Measurements from ENCODE around the gene ZNF71.

Gene ZNF71

GRCh38 chr19:56663931-56664500, 68.9 kb downstream of the ZNF71 start:
- TF ChIP-seq CTCF (IDR thresholded peaks at IDR 0.05; ENCODE audit: insufficient read depth, low read length, poor library complexity, severe bottlenecking): no peak
- Histone ChIP-seq H3K4me3 (replicated peaks; ENCODE audit: low read depth, low read length) (no peak overlapping the region), H3K27me3 (replicated peaks; ENCODE audit: control insufficient read depth, insufficient read depth, low read length) (no peaks in the 10 kb centered on the region), H3K36me3 (ENCODE audit: control insufficient read depth, insufficient read depth, low read length) (no peaks in the 10 kb centered on the region)
- DNase-seq (ENCODE audit: extremely low read depth, insufficient read length): no peak

- TF ChIP-seq CTCF (IDR thresholded peaks at IDR 0.05; ENCODE audit: insufficient read depth, low read length, poor library complexity, severe bottlenecking): no peak
- no peak for DNase-seq (ENCODE audit: extremely low read depth, insufficient read length)
- no peaks in the 10 kb centered on the region for H3K36me3 ChIP-seq (ENCODE audit: control insufficient read depth, insufficient read depth, low read length)
- no peak overlapping the region for H3K4me3 ChIP-seq (replicated peaks; ENCODE audit: low read depth, low read length)
- no peaks in the 10 kb centered on the region for H3K27me3 ChIP-seq (replicated peaks; ENCODE audit: control insufficient read depth, insufficient read depth, low read length)
These were observed 69.4 kb downstream of the ZNF71 start for GRCh38 chr19:56664511-56664910.

GRCh38 chr19:56667311-56667870, 72.3 kb downstream of the ZNF71 start:
- no peak for TF ChIP-seq CTCF (IDR thresholded peaks at IDR 0.05; ENCODE audit: insufficient read depth, low read length, poor library complexity, severe bottlenecking)
- Histone ChIP-seq H3K27me3 (replicated peaks; ENCODE audit: control insufficient read depth, insufficient read depth, low read length) (no peaks in the 10 kb centered on the region), H3K36me3 (ENCODE audit: control insufficient read depth, insufficient read depth, low read length) (no peaks in the 10 kb centered on the region), H3K4me3 (replicated peaks; ENCODE audit: low read depth, low read length) (no peak overlapping the region)
- no peak for DNase-seq (ENCODE audit: extremely low read depth, insufficient read length)

- no peaks in the 10 kb centered on the region for H3K27me3 ChIP-seq (replicated peaks; ENCODE audit: control insufficient read depth, insufficient read depth, low read length)
- DNase-seq (ENCODE audit: extremely low read depth, insufficient read length): no peak
- no peaks in the 10 kb centered on the region for H3K36me3 ChIP-seq (ENCODE audit: control insufficient read depth, insufficient read depth, low read length)
- no peak overlapping the region for H3K4me3 ChIP-seq (replicated peaks; ENCODE audit: low read depth, low read length)
- TF ChIP-seq CTCF (IDR thresholded peaks at IDR 0.05; ENCODE audit: insufficient read depth, low read length, poor library complexity, severe bottlenecking): no peak
These were observed 73.6 kb downstream of the ZNF71 start for GRCh38 chr19:56668676-56669075.

GRCh38 chr19:56670401-56670960, 75.4 kb downstream of the ZNF71 start:
- TF ChIP-seq CTCF (IDR thresholded peaks at IDR 0.05; ENCODE audit: insufficient read depth, low read length, poor library complexity, severe bottlenecking): no peak
- H3K4me3 ChIP-seq (replicated peaks; ENCODE audit: low read depth, low read length): no peak overlapping the region
- no peak for DNase-seq (ENCODE audit: extremely low read depth, insufficient read length)

More at GRCh38 chr19:56670401-56670960, 75.4 kb downstream of the ZNF71 start:
- Histone ChIP-seq H3K27me3 (replicated peaks; ENCODE audit: control insufficient read depth, insufficient read depth, low read length) (no peaks in the 10 kb centered on the region), H3K36me3 (ENCODE audit: control insufficient read depth, insufficient read depth, low read length) (no peaks in the 10 kb centered on the region)

All from GM06990 (cell line).